HepG2 (cell line): ENCODE measurements around the gene PDIA5. TPM values are rescaled to one million over a fixed set of nuclear protein-coding genes. Genes with fewer than 3 reads are reported as not detected.

Experiments
- ATAC-seq: fragments of 200-7000 bp; cut with Tn5 transposase; 3 replicates; pipeline ENCODE4 v1.9.1; 2020; ENCODE audit warnings: mild to moderate bottlenecking, moderate library complexity
- BruUV-seq: library from RNA; stranded (reverse); fragments of 400-500 nt; replicated peaks from 2 replicates; lab custom pipeline; 2021; lab: Mats Ljungman, UMichigan
- CTCF ChIA-PET: fragments of 300-600 bp; formaldehyde crosslinking; extraction: SDS; loops from one replicate; lab custom pipeline; 2021; ENCODE audit warnings: low total read pairs, inconsistent platforms, low intra/inter-chr PET ratio; lab: Yijun Ruan, JAX
- POLR2A ChIA-PET: fragments of 350-600 bp; sonication (Branson Sonifier 250); formaldehyde crosslinking; loops from one replicate; lab custom pipeline; 2020; ENCODE audit warnings: antibody characterized with exemption, inconsistent platforms; lab: Yijun Ruan, JAX
- DNase-seq: peaks from one replicate; pipeline ENCODE4 v3.0.0-alpha.2; 2015; ENCODE audit warnings: low spot score
- FAIRE-seq: peaks from 3 replicates; lab custom pipeline; 2011; peaks lifted over from hg19 to GRCh38; lab: Jason Lieb, UNC
- H2AFZ ChIP-seq: one replicate; pipeline ENCODE4 v1.6.1; 2011; ENCODE audit warnings: low read length, inconsistent platforms
- H3K27ac ChIP-seq: fragments of 300-600 bp; 3 replicates; pipeline ENCODE4 v1.8.0; 2011; ENCODE audit warnings: mixed run types, mild to moderate bottlenecking, mixed read lengths, low read length, inconsistent platforms; ENCODE audit not compliant: insufficient read depth; ENCODE audit errors: extremely low read length
- H3K27me3 ChIP-seq, 2 experiments: fragments of 200-600 bp in 1 of 2; 2 replicates in 1 of 2; 3 replicates in 1 of 2; pipeline versions ENCODE4 v1.6.0 to v1.8.0; 2011; ENCODE audit warnings: low read length in 2 of 2, mild to moderate bottlenecking in 2 of 2, moderate library complexity in 2 of 2, inconsistent platforms in 1 of 2; ENCODE audit not compliant: insufficient read depth in 2 of 2, control insufficient read depth in 1 of 2
- H3K36me3 ChIP-seq, 2 experiments: fragments of 200-600 bp in 1 of 2; replicated peaks in 1 of 2; 2 replicates in 1 of 2; 3 replicates in 1 of 2; pipeline versions ENCODE4 v1.5.1 to v1.8.0; 2011; ENCODE audit warnings: low read length in 2 of 2, inconsistent platforms in 1 of 2; ENCODE audit not compliant: insufficient read depth in 2 of 2, control insufficient read depth in 1 of 2
- H3K4me1 ChIP-seq: 2 replicates; pipeline ENCODE4 v1.5.1; 2012; ENCODE audit warnings: low read length, inconsistent platforms; ENCODE audit not compliant: insufficient read depth
- H3K4me2 ChIP-seq: 2 replicates; pipeline ENCODE4 v1.6.0; 2011; ENCODE audit warnings: low read depth, low read length, inconsistent platforms
- H3K4me3 ChIP-seq, 3 experiments: fragments of 200-600 bp in 1 of 3; sonication (generic), shearing (Covaris generic) in 1 of 3; replicated peaks in 1 of 3; 2 replicates each; pipeline ENCODE4 v1.5.1; 2011 to 2016; ENCODE audit warnings: low read length in 3 of 3, inconsistent platforms in 2 of 3, low read depth in 2 of 3, mild to moderate bottlenecking in 2 of 3, control low read depth in 1 of 3, mixed read lengths in 1 of 3; ENCODE audit not compliant: insufficient read depth in 1 of 3
- H3K79me2 ChIP-seq: one replicate; pipeline ENCODE4 v1.6.1; 2011; ENCODE audit warnings: low read length, inconsistent platforms; ENCODE audit not compliant: insufficient read depth
- H3K9ac ChIP-seq: 2 replicates; pipeline ENCODE4 v1.6.0; 2011; ENCODE audit warnings: mild to moderate bottlenecking, low read depth, low read length, inconsistent platforms; ENCODE audit not compliant: insufficient read depth
- H3K9me3 ChIP-seq: 2 replicates; pipeline ENCODE4 v1.5.1; 2012; ENCODE audit warnings: mild to moderate bottlenecking, low read length
- H4K20me1 ChIP-seq: 2 replicates; pipeline ENCODE4 v1.6.0; 2011; ENCODE audit warnings: inconsistent platforms, mild to moderate bottlenecking, low read length, moderate library complexity; ENCODE audit not compliant: insufficient read depth
- CCAR2 ChIP-seq: fragments of 200-400 bp; formaldehyde crosslinking; optimal IDR thresholded peaks from 2 replicates; pipeline ENCODE3; 2018; ENCODE audit warnings: low read depth, mild to moderate bottlenecking, low read length, moderate library complexity
- DMTF1 ChIP-seq: sonication (generic); formaldehyde crosslinking; IDR thresholded peaks from 2 replicates; pipeline ENCODE4 v1.4.0; 2020; ENCODE audit warnings: mild to moderate bottlenecking, missing genetic modification reagents
- GMEB1 ChIP-seq: sonication (generic); formaldehyde crosslinking; IDR thresholded peaks from 2 replicates; pipeline ENCODE4 v1.5.1; 2020; ENCODE audit warnings: missing genetic modification reagents, mild to moderate bottlenecking, borderline replicate concordance
- GMEB2 ChIP-seq: IDR thresholded peaks from 2 replicates; pipeline ENCODE4 v1.6.1; 2016; ENCODE audit warnings: missing biosample characterization, missing genetic modification reagents, low read depth
- NFRKB ChIP-seq: fragments of 450-650 bp; IDR thresholded peaks from 2 replicates; pipeline ENCODE4 v1.6.1; 2017
- NR3C1 ChIP-seq: sonication (generic); formaldehyde crosslinking; IDR thresholded peaks from 2 replicates; pipeline ENCODE4 v1.4.0; 2020; ENCODE audit warnings: missing genetic modification reagents
- PHF21A ChIP-seq: sonication (generic); formaldehyde crosslinking; IDR thresholded peaks from 2 replicates; pipeline ENCODE4 v1.5.0; 2020; ENCODE audit warnings: mild to moderate bottlenecking, missing genetic modification reagents
- RBFOX2 ChIP-seq: fragments of 200-400 bp; formaldehyde crosslinking; IDR thresholded peaks from 2 replicates; pipeline ENCODE4 v1.6.1; 2017; ENCODE audit warnings: low read depth, mild to moderate bottlenecking, low read length
- SALL1 ChIP-seq: sonication (generic); formaldehyde crosslinking; IDR thresholded peaks from 2 replicates; pipeline ENCODE4 v1.8.0; 2022; ENCODE audit warnings: mild to moderate bottlenecking, missing genetic modification reagents
- SMAD9 ChIP-seq: sonication (generic); formaldehyde crosslinking; IDR thresholded peaks from 2 replicates; pipeline ENCODE4 v1.5.1; 2020; ENCODE audit warnings: mild to moderate bottlenecking, missing genetic modification reagents
- SMC3 ChIP-seq: IDR thresholded peaks from 2 replicates; pipeline ENCODE4 v1.6.1; 2011; ENCODE audit warnings: low read length, improper control_type of control experiment
- TEAD3 ChIP-seq: optimal IDR thresholded peaks from 2 replicates; pipeline ENCODE3; 2016; ENCODE audit warnings: borderline replicate concordance
- ZNF383 ChIP-seq: sonication (generic); formaldehyde crosslinking; IDR thresholded peaks from 2 replicates; pipeline ENCODE4 v1.4.0; 2020; ENCODE audit warnings: missing genetic modification reagents, mild to moderate bottlenecking, borderline replicate concordance
- ZNF430 ChIP-seq: sonication (generic); formaldehyde crosslinking; IDR thresholded peaks from 2 replicates; pipeline ENCODE4 v1.9.0; 2021; ENCODE audit warnings: mild to moderate bottlenecking, missing genetic modification reagents
- ZNF550 ChIP-seq: sonication (generic); formaldehyde crosslinking; IDR thresholded peaks from 2 replicates; pipeline ENCODE4 v1.4.0; 2020; ENCODE audit warnings: mild to moderate bottlenecking, missing genetic modification reagents, borderline replicate concordance
- ZNF580 ChIP-seq: IDR thresholded peaks from 2 replicates; pipeline ENCODE4 v1.6.1; 2016; ENCODE audit warnings: low read depth, borderline replicate concordance
- ZNF746 ChIP-seq: sonication (generic); formaldehyde crosslinking; IDR thresholded peaks from 2 replicates; pipeline ENCODE4 v1.8.0; 2022; ENCODE audit warnings: mild to moderate bottlenecking, missing genetic modification reagents
- WGBS: methylation state at CpG from one replicate; pipeline ENCODE4 v1.1.6; 2017; ENCODE audit warnings: low lambda C conversion rate; 5-methylcytosine and 5-hydroxymethylcytosine counted together
- in situ Hi-C: cut with HindIII; loops from 2 replicates; pipeline ENCODE4 v1.10.0; 2017; ENCODE audit warnings: low pct_unique_long_range_greater_than_20kb; ENCODE audit not compliant: extremely low pct_ligation_motif_present
- intact Hi-C: fragments of 100-400 bp; cut with micrococcal nuclease; formaldehyde crosslinking; loops from one replicate; pipeline ENCODE4 v1.10.0; 2022; ENCODE audit not compliant: unreplicated experiment
- polyA plus RNA-seq, 8 experiments: library from polyadenylated mRNA; depleted of rRNA in 3 of 8; stranded (reverse) in 7 of 8; unstranded in 1 of 8; fragments of >200 nt; fragmentation: Illumina TruSeq in 4 of 8; extraction: Trizol in 4 of 8; gene quantifications; 2 replicates each; pipeline versions ENCODE4 v1.2.1 to v1.2.3, GENCODE V29; 2011 to 2016; ENCODE audit warnings: low read depth in 4 of 8, missing spikeins in 1 of 8, mixed read lengths in 1 of 8; ENCODE audit not compliant: insufficient read depth in 1 of 8
- total RNA-seq, 5 experiments: library from RNA; depleted of rRNA; stranded (reverse); fragments of >200 nt; fragmentation: Illumina TruSeq; extraction: Trizol; gene quantifications; 2 replicates each; pipeline ENCODE4 v1.2.3, GENCODE V29; 2016; ENCODE audit warnings: low read depth in 1 of 5

PDIA5 gene
- total and polyA plus RNA-seq, 2 of the 13 experiments (the other 11 are each of a cell fraction or from before 2014, with no cell fraction given): 51.3 to 74.3 TPM

- TF ChIP-seq NR3C1 (CRISPR knock-in tag): no peak
- TF ChIP-seq ZNF580: no peak
- no peak for TF ChIP-seq CCAR2
- no peak for TF ChIP-seq GMEB2 (CRISPR knock-in tag)
- TF ChIP-seq ZNF430 (CRISPR knock-in tag): no peak
- TF ChIP-seq ZNF746 (CRISPR knock-in tag): no peak
- no peak for TF ChIP-seq SALL1 (CRISPR knock-in tag)
- no peak for TF ChIP-seq SMC3
- no peak for TF ChIP-seq RBFOX2
- no peak for TF ChIP-seq PHF21A (CRISPR knock-in tag)
Measured at GRCh38 chr3:123150449-123151215, 83.8 kb downstream of the PDIA5 start (continued).

- ATAC-seq: no peak; the same call in 2 of the 3 replicates
- FAIRE-seq: no peak
- Histone ChIP-seq H3K27ac (no peak overlapping the region), H3K27me3 (no peaks in the 10 kb centered on the region), H3K36me3 (peaks cover 37 to 84% of the 10 kb centered on the region in 2 experiments), H4K20me1 (no peaks in the 10 kb centered on the region), H3K9ac (no peak overlapping the region), H2AFZ (no peak overlapping the region), H3K4me2 (no peak overlapping the region), H3K4me3 (no peak overlapping the region), H3K79me2 (no peaks in the 10 kb centered on the region), H3K4me1 (peaks cover 2% of the 10 kb centered on the region), H3K9me3 (no peaks in the 10 kb centered on the region)
- ChIA-PET POLR2A (no interaction called here), CTCF (no interaction called here)
- BruUV-seq: no TSS peak
- no peak for DNase-seq
- WGBS: 92% methylated on average over 4 of the region's 7 CpGs
- in situ Hi-C loops: no loop called here
- intact Hi-C loops: no loop called here
- TF ChIP-seq ZNF383 (CRISPR knock-in tag) (no peak), DMTF1 (CRISPR knock-in tag) (no peak), TEAD3 (CRISPR knock-in tag) (no peak), NFRKB (no peak), GMEB1 (no peak), ZNF550 (CRISPR knock-in tag) (no peak), SMAD9 (no peak)
Measured at GRCh38 chr3:123151251-123151705, 84.5 kb downstream of the PDIA5 start.
